DND-41 (cell line): ENCODE results near the gene SEMA3B.

ENCODE experiments used
- EZH2 ChIP-seq: IDR thresholded peaks from 3 replicates; pipeline ENCODE4 v1.6.1; 2012; ENCODE audit warnings: borderline replicate concordance, low read depth, mild to moderate bottlenecking, moderate library complexity, low read length, inconsistent platforms; ENCODE audit not compliant: severe bottlenecking
- TF ChIP-seq, protein P1 (sequence below): IDR thresholded peaks from 2 replicates; pipeline ENCODE4 v1.5.1; 2012; ENCODE audit warnings: borderline replicate concordance, low read length, moderate library complexity, mild to moderate bottlenecking; ENCODE audit not compliant: poor library complexity, severe bottlenecking; ENCODE audit errors: extremely low read depth

DNA sequence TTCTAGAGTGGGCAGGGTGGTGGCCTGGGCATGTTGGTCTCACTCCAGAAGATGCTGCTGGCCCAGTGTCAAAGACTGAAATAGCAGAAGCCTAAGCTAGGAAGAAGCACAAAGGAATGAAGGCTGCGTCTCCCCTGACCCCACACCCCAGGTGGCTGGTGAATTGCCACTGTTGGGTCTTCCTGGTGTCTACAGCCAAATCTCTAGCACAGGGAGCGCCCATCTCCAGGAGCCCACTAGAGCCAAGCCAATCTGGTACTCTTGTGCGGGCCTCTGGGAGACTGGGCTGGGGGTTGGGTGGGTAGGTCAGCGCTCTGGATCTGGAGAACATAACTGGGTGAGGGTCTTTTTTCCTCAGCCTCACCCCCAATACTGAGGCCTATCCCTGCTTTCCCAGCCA lies 58.2 kb downstream of the SEMA3B start:
- TF ChIP-seq, protein P1, sequence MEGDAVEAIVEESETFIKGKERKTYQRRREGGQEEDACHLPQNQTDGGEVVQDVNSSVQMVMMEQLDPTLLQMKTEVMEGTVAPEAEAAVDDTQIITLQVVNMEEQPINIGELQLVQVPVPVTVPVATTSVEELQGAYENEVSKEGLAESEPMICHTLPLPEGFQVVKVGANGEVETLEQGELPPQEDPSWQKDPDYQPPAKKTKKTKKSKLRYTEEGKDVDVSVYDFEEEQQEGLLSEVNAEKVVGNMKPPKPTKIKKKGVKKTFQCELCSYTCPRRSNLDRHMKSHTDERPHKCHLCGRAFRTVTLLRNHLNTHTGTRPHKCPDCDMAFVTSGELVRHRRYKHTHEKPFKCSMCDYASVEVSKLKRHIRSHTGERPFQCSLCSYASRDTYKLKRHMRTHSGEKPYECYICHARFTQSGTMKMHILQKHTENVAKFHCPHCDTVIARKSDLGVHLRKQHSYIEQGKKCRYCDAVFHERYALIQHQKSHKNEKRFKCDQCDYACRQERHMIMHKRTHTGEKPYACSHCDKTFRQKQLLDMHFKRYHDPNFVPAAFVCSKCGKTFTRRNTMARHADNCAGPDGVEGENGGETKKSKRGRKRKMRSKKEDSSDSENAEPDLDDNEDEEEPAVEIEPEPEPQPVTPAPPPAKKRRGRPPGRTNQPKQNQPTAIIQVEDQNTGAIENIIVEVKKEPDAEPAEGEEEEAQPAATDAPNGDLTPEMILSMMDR = no peak
- TF ChIP-seq EZH2 = no peak
